HL-60 (cell line): Measurements from ENCODE around the gene C12orf56.

Experiments
- DNase-seq, 2 experiments: peaks; one replicate each; pipeline ENCODE4 v3.0.0-alpha.2; 2010 to 2020; ENCODE audit warnings: low read depth in 1 of 2, low spot score in 1 of 2
- H3K27ac ChIP-seq: fragments of 250-450 bp; sonication (Bioruptor Pico); replicated peaks from 2 replicates; pipeline ENCODE4 v1.5.1; 2020; ENCODE audit warnings: mild to moderate bottlenecking, moderate library complexity
- H3K27me3 ChIP-seq: fragments of 250-450 bp; sonication (Bioruptor Pico); 2 replicates; pipeline ENCODE4 v1.5.1; 2021; ENCODE audit warnings: mild to moderate bottlenecking, moderate library complexity; ENCODE audit not compliant: insufficient read depth, poor library complexity, severe bottlenecking
- H3K4me3 ChIP-seq: replicated peaks from 2 replicates; pipeline ENCODE4 v1.5.1; 2011; ENCODE audit warnings: mild to moderate bottlenecking, control low read depth, low read length; ENCODE audit not compliant: insufficient read depth
- GABPA ChIP-seq: IDR thresholded peaks from 2 replicates; pipeline ENCODE4 v1.6.1; 2012; ENCODE audit warnings: low read depth
- POLR2AphosphoS5 ChIP-seq: IDR thresholded peaks from 2 replicates; pipeline ENCODE4 v1.6.1; 2012; ENCODE audit warnings: low read depth
- SPI1 ChIP-seq: IDR thresholded peaks from 2 replicates; pipeline ENCODE4 v1.6.1; 2012; ENCODE audit warnings: low read depth, mild to moderate bottlenecking, borderline replicate concordance
- TF ChIP-seq, protein P1 (sequence below): IDR thresholded peaks from 2 replicates; pipeline ENCODE4 v1.6.1; 2012; ENCODE audit warnings: low read depth; ENCODE audit not compliant: insufficient replicate concordance
- TF ChIP-seq, protein P2 (sequence below): IDR thresholded peaks from one replicate; pipeline ENCODE4 v1.5.1; 2011; ENCODE audit warnings: low read length, control low read depth, inconsistent platforms; ENCODE audit not compliant: insufficient read depth

The C12orf56 gene

DNA sequence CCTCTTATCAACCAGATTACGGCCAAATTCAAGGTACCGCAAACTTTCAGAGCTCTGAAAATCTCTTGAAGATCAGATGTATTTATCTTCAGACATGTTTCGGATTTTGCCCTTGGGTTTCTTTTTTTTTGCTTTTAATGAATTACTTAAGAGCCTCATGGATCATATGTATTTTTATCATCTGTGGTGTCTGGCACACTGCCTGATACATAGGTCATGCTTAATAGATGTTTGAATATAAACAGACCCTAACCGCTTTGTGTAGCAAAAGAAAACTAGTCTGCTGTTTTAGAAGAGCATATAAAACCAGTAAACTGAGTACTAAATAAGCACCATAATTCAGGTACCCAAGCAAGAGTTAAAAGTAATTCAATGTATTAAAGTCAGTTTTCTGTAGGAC lies 41.2 kb upstream of the C12orf56 start:
- no peak for DNase-seq
- TF ChIP-seq, protein P1, sequence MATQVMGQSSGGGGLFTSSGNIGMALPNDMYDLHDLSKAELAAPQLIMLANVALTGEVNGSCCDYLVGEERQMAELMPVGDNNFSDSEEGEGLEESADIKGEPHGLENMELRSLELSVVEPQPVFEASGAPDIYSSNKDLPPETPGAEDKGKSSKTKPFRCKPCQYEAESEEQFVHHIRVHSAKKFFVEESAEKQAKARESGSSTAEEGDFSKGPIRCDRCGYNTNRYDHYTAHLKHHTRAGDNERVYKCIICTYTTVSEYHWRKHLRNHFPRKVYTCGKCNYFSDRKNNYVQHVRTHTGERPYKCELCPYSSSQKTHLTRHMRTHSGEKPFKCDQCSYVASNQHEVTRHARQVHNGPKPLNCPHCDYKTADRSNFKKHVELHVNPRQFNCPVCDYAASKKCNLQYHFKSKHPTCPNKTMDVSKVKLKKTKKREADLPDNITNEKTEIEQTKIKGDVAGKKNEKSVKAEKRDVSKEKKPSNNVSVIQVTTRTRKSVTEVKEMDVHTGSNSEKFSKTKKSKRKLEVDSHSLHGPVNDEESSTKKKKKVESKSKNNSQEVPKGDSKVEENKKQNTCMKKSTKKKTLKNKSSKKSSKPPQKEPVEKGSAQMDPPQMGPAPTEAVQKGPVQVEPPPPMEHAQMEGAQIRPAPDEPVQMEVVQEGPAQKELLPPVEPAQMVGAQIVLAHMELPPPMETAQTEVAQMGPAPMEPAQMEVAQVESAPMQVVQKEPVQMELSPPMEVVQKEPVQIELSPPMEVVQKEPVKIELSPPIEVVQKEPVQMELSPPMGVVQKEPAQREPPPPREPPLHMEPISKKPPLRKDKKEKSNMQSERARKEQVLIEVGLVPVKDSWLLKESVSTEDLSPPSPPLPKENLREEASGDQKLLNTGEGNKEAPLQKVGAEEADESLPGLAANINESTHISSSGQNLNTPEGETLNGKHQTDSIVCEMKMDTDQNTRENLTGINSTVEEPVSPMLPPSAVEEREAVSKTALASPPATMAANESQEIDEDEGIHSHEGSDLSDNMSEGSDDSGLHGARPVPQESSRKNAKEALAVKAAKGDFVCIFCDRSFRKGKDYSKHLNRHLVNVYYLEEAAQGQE = no peak
- no peak for TF ChIP-seq POLR2AphosphoS5
- no peak for TF ChIP-seq GABPA
- no peak for TF ChIP-seq SPI1
- TF ChIP-seq, protein P2, sequence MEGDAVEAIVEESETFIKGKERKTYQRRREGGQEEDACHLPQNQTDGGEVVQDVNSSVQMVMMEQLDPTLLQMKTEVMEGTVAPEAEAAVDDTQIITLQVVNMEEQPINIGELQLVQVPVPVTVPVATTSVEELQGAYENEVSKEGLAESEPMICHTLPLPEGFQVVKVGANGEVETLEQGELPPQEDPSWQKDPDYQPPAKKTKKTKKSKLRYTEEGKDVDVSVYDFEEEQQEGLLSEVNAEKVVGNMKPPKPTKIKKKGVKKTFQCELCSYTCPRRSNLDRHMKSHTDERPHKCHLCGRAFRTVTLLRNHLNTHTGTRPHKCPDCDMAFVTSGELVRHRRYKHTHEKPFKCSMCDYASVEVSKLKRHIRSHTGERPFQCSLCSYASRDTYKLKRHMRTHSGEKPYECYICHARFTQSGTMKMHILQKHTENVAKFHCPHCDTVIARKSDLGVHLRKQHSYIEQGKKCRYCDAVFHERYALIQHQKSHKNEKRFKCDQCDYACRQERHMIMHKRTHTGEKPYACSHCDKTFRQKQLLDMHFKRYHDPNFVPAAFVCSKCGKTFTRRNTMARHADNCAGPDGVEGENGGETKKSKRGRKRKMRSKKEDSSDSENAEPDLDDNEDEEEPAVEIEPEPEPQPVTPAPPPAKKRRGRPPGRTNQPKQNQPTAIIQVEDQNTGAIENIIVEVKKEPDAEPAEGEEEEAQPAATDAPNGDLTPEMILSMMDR = no peak
- H3K27ac ChIP-seq = no peak overlapping the region

DNA sequence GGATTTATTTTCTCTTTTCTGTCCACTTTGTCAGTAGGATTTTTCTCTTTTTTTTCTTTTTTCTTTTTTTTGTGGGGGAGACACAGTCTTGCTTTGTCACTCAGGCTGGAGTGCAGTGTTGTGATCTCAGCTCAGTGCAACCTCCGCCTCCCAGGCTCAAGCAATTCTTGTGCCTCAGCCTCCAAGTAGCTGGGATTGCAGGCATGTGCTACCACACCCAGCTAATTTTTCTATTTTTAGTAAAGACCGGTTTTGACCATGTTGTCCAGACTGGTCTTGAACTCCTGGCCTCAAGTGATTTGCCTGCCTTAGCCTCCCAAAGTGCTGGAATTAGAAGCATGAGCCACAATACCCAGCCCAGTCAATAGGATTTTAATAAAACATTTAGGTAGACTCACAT lies 40.3 kb upstream of the C12orf56 start:
- no peak for TF ChIP-seq SPI1
- no peak for TF ChIP-seq GABPA
- no peak for TF ChIP-seq POLR2AphosphoS5
- TF ChIP-seq, protein P2 = no peak
- TF ChIP-seq, protein P1 = no peak
- Histone ChIP-seq H3K27ac (no peak overlapping the region), H3K4me3 (no peak overlapping the region), H3K27me3 (no peaks in the 10 kb centered on the region)
- DNase-seq = no peak

More for the DNA sequence above, 41.2 kb upstream of the C12orf56 start:
- H3K27me3 ChIP-seq = no peaks in the 10 kb centered on the region
- H3K4me3 ChIP-seq = no peak overlapping the region

DNA sequence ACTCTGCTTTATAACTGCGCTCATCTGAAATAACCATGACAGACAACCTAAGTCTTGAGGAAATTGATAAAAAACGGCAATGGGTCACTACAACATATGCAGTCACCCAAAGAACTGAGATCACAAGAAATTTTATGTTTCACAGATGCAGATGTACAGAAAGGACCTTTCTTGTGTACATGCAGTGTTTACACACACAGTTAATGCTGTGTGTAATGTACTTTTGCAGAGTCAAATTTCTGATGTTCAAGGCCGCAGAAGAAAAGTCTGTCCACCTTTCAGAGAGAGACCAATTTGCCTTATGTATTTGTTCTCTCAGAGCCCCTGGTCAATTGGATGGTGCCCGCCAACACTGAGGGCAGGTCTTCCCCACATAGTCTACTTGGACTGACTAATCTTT lies 38.4 kb upstream of the C12orf56 start:
- TF ChIP-seq, protein P2 = no peak
- TF ChIP-seq, protein P1 = no peak
- TF ChIP-seq GABPA (no peak), SPI1 (no peak), POLR2AphosphoS5 (no peak)
- H3K27ac ChIP-seq = no peak overlapping the region
- no peak for DNase-seq
- H3K4me3 ChIP-seq = no peak overlapping the region
- no peaks in the 10 kb centered on the region for H3K27me3 ChIP-seq
